K562 (cell line): ENCODE measurements around the gene DRD3. TPM values are rescaled to one million over a fixed set of nuclear protein-coding genes. Genes with fewer than 3 reads are reported as not detected.

Source experiments
- BRCA1 ChIP-seq, 2 experiments: fragments of 450-650 bp in 1 of 2; sonication (generic) in 1 of 2; formaldehyde crosslinking in 1 of 2; IDR thresholded peaks; 2 replicates each; pipeline versions ENCODE4 v1.5.0 to v1.6.1; 2017 to 2020; ENCODE audit warnings: mild to moderate bottlenecking in 1 of 2, missing genetic modification reagents in 1 of 2
- CXXC5 ChIP-seq: fragments of 250-450 bp; sonication (Bioruptor Pico); IDR thresholded peaks from 2 replicates; pipeline ENCODE4 v1.8.0; 2022; ENCODE audit warnings: inconsistent platforms, mild to moderate bottlenecking, moderate library complexity
- NR2C2 ChIP-seq, 2 experiments: fragments of 200-800 bp in 1 of 2; sonication (Bioruptor generic) in 1 of 2; sonication (generic) in 1 of 2; formaldehyde crosslinking in 1 of 2; IDR thresholded peaks; 2 replicates each; pipeline versions ENCODE4 v1.6.1 to v1.8.0; 2016 to 2022; ENCODE audit warnings: mild to moderate bottlenecking in 1 of 2, missing compliant biosample characterization in 1 of 2, missing genetic modification characterization in 1 of 2, missing genetic modification reagents in 1 of 2
- TGIF2 ChIP-seq: sonication (generic); formaldehyde crosslinking; IDR thresholded peaks from 2 replicates; pipeline ENCODE4 v1.8.1; 2022; ENCODE audit warnings: mild to moderate bottlenecking, missing genetic modification reagents, moderate library complexity
- polyA plus RNA-seq, 8 experiments: library from polyadenylated mRNA; depleted of rRNA in 4 of 8; stranded (reverse) in 5 of 8; unstranded in 3 of 8; fragments of >200 nt; fragmentation: Nextera tagmentation in 2 of 8; fragmentation: Illumina TruSeq in 1 of 8; extraction: Ambion mirVana in 2 of 8; extraction: Trizol in 1 of 8; gene quantifications; 2 replicates each; pipeline versions ENCODE4 v1.2.1 to v1.2.3, GENCODE V29; 2011 to 2014; ENCODE audit warnings: inconsistent platforms in 1 of 8, missing spikeins in 1 of 8
- total RNA-seq, 7 experiments: library from RNA; depleted of rRNA in 6 of 7; stranded (reverse); fragments of >200 nt in 6 of 7; fragmentation: Illumina TruSeq in 2 of 7; extraction: Trizol in 2 of 7; gene quantifications; 2 replicates each; pipeline versions ENCODE4 v1.2.1 to v1.2.3, GENCODE V29; 2011 to 2021; ENCODE audit warnings: low replicate concordance in 1 of 7
- TF ChIP-seq, protein P1 (sequence below): fragments of 200-800 bp; sonication (Bioruptor generic); IDR thresholded peaks from 2 replicates; pipeline ENCODE4 v1.6.1; 2016; ENCODE audit warnings: missing genetic modification characterization, missing compliant biosample characterization
- TF ChIP-seq, protein P2 (sequence below): fragments of 450-650 bp; IDR thresholded peaks from 2 replicates; pipeline ENCODE4 v1.6.1; 2016; ENCODE audit warnings: mild to moderate bottlenecking, moderate library complexity
- TF ChIP-seq, protein P3 (sequence below): fragments of 250-450 bp; sonication (Bioruptor Pico); IDR thresholded peaks from 2 replicates; pipeline ENCODE4 v1.6.1; 2021; ENCODE audit warnings: mild to moderate bottlenecking

Gene DRD3
- total and polyA plus RNA-seq, 9 of the 15 experiments (the other 6 are each of a cell fraction or from before 2014, with no cell fraction given) = not detected

DNA sequence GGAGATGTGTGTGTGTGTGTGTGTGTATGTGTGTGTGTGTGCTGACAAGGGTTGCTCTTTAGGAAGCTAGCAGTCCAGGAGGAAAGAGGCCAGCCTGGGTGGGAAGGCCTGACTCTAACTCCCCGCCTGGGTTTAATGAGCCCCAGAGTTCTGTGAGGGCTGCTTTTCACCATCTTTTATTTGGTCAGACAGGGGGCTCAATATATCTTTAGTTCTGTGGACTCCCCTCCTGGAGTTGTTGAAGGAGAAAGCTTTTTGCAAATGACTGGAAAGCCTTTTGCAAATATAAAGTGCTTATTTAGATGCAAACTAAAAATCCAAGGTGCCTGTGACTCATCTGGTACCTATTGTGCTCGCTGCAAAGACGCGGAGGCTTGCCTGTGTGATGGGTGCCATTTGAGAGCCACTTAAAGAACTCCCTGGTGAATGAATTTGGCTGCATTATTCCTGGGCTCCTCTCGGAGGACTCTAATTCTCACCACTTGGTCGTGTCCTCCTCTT, 24.5 kb downstream of the DRD3 start (continued):
- TF ChIP-seq, protein P1, sequence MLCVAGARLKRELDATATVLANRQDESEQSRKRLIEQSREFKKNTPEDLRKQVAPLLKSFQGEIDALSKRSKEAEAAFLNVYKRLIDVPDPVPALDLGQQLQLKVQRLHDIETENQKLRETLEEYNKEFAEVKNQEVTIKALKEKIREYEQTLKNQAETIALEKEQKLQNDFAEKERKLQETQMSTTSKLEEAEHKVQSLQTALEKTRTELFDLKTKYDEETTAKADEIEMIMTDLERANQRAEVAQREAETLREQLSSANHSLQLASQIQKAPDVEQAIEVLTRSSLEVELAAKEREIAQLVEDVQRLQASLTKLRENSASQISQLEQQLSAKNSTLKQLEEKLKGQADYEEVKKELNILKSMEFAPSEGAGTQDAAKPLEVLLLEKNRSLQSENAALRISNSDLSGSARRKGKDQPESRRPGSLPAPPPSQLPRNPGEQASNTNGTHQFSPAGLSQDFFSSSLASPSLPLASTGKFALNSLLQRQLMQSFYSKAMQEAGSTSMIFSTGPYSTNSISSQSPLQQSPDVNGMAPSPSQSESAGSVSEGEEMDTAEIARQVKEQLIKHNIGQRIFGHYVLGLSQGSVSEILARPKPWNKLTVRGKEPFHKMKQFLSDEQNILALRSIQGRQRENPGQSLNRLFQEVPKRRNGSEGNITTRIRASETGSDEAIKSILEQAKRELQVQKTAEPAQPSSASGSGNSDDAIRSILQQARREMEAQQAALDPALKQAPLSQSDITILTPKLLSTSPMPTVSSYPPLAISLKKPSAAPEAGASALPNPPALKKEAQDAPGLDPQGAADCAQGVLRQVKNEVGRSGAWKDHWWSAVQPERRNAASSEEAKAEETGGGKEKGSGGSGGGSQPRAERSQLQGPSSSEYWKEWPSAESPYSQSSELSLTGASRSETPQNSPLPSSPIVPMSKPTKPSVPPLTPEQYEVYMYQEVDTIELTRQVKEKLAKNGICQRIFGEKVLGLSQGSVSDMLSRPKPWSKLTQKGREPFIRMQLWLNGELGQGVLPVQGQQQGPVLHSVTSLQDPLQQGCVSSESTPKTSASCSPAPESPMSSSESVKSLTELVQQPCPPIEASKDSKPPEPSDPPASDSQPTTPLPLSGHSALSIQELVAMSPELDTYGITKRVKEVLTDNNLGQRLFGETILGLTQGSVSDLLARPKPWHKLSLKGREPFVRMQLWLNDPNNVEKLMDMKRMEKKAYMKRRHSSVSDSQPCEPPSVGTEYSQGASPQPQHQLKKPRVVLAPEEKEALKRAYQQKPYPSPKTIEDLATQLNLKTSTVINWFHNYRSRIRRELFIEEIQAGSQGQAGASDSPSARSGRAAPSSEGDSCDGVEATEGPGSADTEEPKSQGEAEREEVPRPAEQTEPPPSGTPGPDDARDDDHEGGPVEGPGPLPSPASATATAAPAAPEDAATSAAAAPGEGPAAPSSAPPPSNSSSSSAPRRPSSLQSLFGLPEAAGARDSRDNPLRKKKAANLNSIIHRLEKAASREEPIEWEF (CRISPR knock-in tag) = no peak
- TF ChIP-seq CXXC5 (CRISPR knock-in tag) (no peak), NR2C2 (CRISPR knock-in tag; IDR thresholded peaks at IDR 0.05) (no peak), NR2C2 (tag; IDR thresholded peaks at IDR 0.05) (no peak), BRCA1 (IDR thresholded peaks at IDR 0.05) (no peak), BRCA1 (CRISPR knock-in tag; IDR thresholded peaks at IDR 0.05) (no peak), TGIF2 (no peak)
- TF ChIP-seq, protein P2, sequence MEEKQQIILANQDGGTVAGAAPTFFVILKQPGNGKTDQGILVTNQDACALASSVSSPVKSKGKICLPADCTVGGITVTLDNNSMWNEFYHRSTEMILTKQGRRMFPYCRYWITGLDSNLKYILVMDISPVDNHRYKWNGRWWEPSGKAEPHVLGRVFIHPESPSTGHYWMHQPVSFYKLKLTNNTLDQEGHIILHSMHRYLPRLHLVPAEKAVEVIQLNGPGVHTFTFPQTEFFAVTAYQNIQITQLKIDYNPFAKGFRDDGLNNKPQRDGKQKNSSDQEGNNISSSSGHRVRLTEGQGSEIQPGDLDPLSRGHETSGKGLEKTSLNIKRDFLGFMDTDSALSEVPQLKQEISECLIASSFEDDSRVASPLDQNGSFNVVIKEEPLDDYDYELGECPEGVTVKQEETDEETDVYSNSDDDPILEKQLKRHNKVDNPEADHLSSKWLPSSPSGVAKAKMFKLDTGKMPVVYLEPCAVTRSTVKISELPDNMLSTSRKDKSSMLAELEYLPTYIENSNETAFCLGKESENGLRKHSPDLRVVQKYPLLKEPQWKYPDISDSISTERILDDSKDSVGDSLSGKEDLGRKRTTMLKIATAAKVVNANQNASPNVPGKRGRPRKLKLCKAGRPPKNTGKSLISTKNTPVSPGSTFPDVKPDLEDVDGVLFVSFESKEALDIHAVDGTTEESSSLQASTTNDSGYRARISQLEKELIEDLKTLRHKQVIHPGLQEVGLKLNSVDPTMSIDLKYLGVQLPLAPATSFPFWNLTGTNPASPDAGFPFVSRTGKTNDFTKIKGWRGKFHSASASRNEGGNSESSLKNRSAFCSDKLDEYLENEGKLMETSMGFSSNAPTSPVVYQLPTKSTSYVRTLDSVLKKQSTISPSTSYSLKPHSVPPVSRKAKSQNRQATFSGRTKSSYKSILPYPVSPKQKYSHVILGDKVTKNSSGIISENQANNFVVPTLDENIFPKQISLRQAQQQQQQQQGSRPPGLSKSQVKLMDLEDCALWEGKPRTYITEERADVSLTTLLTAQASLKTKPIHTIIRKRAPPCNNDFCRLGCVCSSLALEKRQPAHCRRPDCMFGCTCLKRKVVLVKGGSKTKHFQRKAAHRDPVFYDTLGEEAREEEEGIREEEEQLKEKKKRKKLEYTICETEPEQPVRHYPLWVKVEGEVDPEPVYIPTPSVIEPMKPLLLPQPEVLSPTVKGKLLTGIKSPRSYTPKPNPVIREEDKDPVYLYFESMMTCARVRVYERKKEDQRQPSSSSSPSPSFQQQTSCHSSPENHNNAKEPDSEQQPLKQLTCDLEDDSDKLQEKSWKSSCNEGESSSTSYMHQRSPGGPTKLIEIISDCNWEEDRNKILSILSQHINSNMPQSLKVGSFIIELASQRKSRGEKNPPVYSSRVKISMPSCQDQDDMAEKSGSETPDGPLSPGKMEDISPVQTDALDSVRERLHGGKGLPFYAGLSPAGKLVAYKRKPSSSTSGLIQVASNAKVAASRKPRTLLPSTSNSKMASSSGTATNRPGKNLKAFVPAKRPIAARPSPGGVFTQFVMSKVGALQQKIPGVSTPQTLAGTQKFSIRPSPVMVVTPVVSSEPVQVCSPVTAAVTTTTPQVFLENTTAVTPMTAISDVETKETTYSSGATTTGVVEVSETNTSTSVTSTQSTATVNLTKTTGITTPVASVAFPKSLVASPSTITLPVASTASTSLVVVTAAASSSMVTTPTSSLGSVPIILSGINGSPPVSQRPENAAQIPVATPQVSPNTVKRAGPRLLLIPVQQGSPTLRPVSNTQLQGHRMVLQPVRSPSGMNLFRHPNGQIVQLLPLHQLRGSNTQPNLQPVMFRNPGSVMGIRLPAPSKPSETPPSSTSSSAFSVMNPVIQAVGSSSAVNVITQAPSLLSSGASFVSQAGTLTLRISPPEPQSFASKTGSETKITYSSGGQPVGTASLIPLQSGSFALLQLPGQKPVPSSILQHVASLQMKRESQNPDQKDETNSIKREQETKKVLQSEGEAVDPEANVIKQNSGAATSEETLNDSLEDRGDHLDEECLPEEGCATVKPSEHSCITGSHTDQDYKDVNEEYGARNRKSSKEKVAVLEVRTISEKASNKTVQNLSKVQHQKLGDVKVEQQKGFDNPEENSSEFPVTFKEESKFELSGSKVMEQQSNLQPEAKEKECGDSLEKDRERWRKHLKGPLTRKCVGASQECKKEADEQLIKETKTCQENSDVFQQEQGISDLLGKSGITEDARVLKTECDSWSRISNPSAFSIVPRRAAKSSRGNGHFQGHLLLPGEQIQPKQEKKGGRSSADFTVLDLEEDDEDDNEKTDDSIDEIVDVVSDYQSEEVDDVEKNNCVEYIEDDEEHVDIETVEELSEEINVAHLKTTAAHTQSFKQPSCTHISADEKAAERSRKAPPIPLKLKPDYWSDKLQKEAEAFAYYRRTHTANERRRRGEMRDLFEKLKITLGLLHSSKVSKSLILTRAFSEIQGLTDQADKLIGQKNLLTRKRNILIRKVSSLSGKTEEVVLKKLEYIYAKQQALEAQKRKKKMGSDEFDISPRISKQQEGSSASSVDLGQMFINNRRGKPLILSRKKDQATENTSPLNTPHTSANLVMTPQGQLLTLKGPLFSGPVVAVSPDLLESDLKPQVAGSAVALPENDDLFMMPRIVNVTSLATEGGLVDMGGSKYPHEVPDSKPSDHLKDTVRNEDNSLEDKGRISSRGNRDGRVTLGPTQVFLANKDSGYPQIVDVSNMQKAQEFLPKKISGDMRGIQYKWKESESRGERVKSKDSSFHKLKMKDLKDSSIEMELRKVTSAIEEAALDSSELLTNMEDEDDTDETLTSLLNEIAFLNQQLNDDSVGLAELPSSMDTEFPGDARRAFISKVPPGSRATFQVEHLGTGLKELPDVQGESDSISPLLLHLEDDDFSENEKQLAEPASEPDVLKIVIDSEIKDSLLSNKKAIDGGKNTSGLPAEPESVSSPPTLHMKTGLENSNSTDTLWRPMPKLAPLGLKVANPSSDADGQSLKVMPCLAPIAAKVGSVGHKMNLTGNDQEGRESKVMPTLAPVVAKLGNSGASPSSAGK = no peak
- TF ChIP-seq, protein P3, sequence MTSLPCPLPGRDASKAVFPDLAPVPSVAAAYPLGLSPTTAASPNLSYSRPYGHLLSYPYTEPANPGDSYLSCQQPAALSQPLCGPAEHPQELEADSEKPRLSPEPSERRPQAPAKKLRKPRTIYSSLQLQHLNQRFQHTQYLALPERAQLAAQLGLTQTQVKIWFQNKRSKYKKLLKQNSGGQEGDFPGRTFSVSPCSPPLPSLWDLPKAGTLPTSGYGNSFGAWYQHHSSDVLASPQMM (CRISPR knock-in tag) = no peak
